ENCODE measurements around the gene ATXN1. TPM values are rescaled to one million over a fixed set of nuclear protein-coding genes. Genes with fewer than 3 reads are reported as not detected.

Gene ATXN1
- total RNA-seq, 1 donor from 2014 or later = 59.8 TPM

- H3K4me3 Mint-ChIP-seq = no peak overlapping the region
- no peak for TF ChIP-seq CTCF (IDR thresholded peaks at IDR 0.05)
- intact Hi-C loops (cut with micrococcal nuclease) = no loop called here
- ChIA-PET CTCF (interaction anchor here (1.0 to 7.8 kb wide), 4 partner anchors 9 to 441 kb away, joined by 4 to 59 read pairs (median 36); no protein-coding TSS in a partner anchor), POLR2A (no interaction called here)
- H3K9me3 Mint-ChIP-seq = peaks cover 2% of the 10 kb centered on the region
- H3K4me1 Mint-ChIP-seq = peaks cover 16% of the 10 kb centered on the region
- H3K36me3 Mint-ChIP-seq (ENCODE audit: low read depth) = no peaks in the 10 kb centered on the region
- no peak for DNase-seq
- ATAC-seq (ENCODE audit: low read depth) = no peak
- no peak overlapping the region for H3K27ac Mint-ChIP-seq
- peaks cover 5% of the 10 kb centered on the region for H3K27me3 Mint-ChIP-seq
Observed at GRCh38 chr6:16773362-16773761, 12.1 kb upstream of the ATXN1 start.

GRCh38 chr6:16770701-16771569 lies 9.7 kb upstream of the ATXN1 start:
- CTCF ChIA-PET = interaction anchor here (0.6 to 7.8 kb wide), 21 partner anchors 8 to 485 kb away, joined by 3 to 59 read pairs (median 3); partner anchors contain the start of gene ATXN1
- POLR2A ChIA-PET = interaction anchor here (0.6 to 1.0 kb wide), 4 partner anchors 9 to 1477 kb away, joined by 3 to 8 read pairs (median 4); no protein-coding TSS in a partner anchor
- ATAC-seq (ENCODE audit: low read depth) = peak; percentile 97
- intact Hi-C loops (cut with micrococcal nuclease) = loop anchor here (1.0 kb wide), 4 partner anchors 8 to 486 kb away; no protein-coding TSS in a partner anchor
- Mint-ChIP-seq H3K27ac (no peak overlapping the region), H3K36me3 (ENCODE audit: low read depth) (no peaks in the 10 kb centered on the region), H3K4me3 (peak overlapping the region; percentile 32), H3K4me1 (peaks cover 16% of the 10 kb centered on the region), H3K9me3 (no peaks in the 10 kb centered on the region), H3K27me3 (peaks cover 3% of the 10 kb centered on the region)
- peak; percentile 59 for DNase-seq
- TF ChIP-seq CTCF (IDR thresholded peaks at IDR 0.05) = peak; percentile 81

- intact Hi-C loops (cut with micrococcal nuclease) = loop anchor here (10.0 kb wide), 2 partner anchors 195 to 935 kb away; partner anchors contain the start of gene NUP153
- ChIA-PET POLR2A (no interaction called here), CTCF (interaction anchor here (1.3 to 7.8 kb wide), 5 partner anchors 8 to 484 kb away, joined by 5 to 59 read pairs (median 20); partner anchors contain the start of gene ATXN1)
- Mint-ChIP-seq H3K4me3 (no peak overlapping the region), H3K27me3 (peaks cover 3% of the 10 kb centered on the region), H3K27ac (no peak overlapping the region), H3K36me3 (ENCODE audit: low read depth) (no peaks in the 10 kb centered on the region), H3K9me3 (no peaks in the 10 kb centered on the region), H3K4me1 (peaks cover 16% of the 10 kb centered on the region)
- no peak for TF ChIP-seq CTCF (IDR thresholded peaks at IDR 0.05)
- no peak for DNase-seq
- no peak for ATAC-seq (ENCODE audit: low read depth)
Observed at GRCh38 chr6:16769986-16770376, 8.7 kb upstream of the ATXN1 start.

- TF ChIP-seq CTCF (IDR thresholded peaks at IDR 0.05) = no peak
- DNase-seq (no peak), ATAC-seq (ENCODE audit: low read depth) (peak; percentile 78)
- ChIA-PET POLR2A (no interaction called here), CTCF (interaction anchor here (0.9 to 7.8 kb wide), 5 partner anchors 7 to 437 kb away, joined by 3 to 59 read pairs (median 20); partner anchors contain the start of gene ATXN1)
- H3K27me3 Mint-ChIP-seq = peaks cover 3% of the 10 kb centered on the region
- intact Hi-C loops (cut with micrococcal nuclease) = loop anchor here (10.0 kb wide), 2 partner anchors 195 to 935 kb away; partner anchors contain the start of gene NUP153
- peaks cover 18% of the 10 kb centered on the region for H3K4me1 Mint-ChIP-seq
- no peaks in the 10 kb centered on the region for H3K36me3 Mint-ChIP-seq (ENCODE audit: low read depth)
- H3K4me3 Mint-ChIP-seq = no peak overlapping the region
- H3K27ac Mint-ChIP-seq = peak overlapping the region; percentile 4
- no peaks in the 10 kb centered on the region for H3K9me3 Mint-ChIP-seq
Observed at GRCh38 chr6:16769131-16769985, 8.1 kb upstream of the ATXN1 start.

All from activated B cell treated with CpG ODN at 0.5 μM for 24 hours (primary cell).